H9 (cell line): ENCODE data around the gene KDR. TPM values are rescaled to one million over a fixed set of nuclear protein-coding genes. Genes with fewer than 3 reads are reported as not detected.

Source experiments
- DNase-seq: peaks from one replicate; pipeline ENCODE4 v3.0.0-alpha.2; 2017
- H2AFZ ChIP-seq: one replicate; pipeline ENCODE4 v1.6.1; 2013; ENCODE audit warnings: mild to moderate bottlenecking, low read length, control low read depth, moderate library complexity
- H2AK5ac ChIP-seq: 2 replicates; pipeline ENCODE4 v1.6.1; 2013; ENCODE audit warnings: low read length, control low read depth, mixed read lengths; ENCODE audit not compliant: insufficient read length
- H2BK120ac ChIP-seq: one replicate; pipeline ENCODE4 v1.6.1; 2013; ENCODE audit warnings: low read depth, mild to moderate bottlenecking, low read length, control low read depth, inconsistent platforms; ENCODE audit not compliant: poor library complexity, severe bottlenecking
- H2BK12ac ChIP-seq: 2 replicates; pipeline ENCODE4 v1.6.1; 2013; ENCODE audit warnings: low read length, control low read depth, mixed read lengths, low read depth; ENCODE audit not compliant: insufficient read length
- H2BK15ac ChIP-seq: 2 replicates; pipeline ENCODE4 v1.6.1; 2013; ENCODE audit warnings: low read depth, low read length, control low read depth
- H2BK20ac ChIP-seq: one replicate; pipeline ENCODE4 v1.6.1; 2013; ENCODE audit warnings: low read depth, mild to moderate bottlenecking, low read length, control low read depth, inconsistent platforms; ENCODE audit not compliant: poor library complexity, severe bottlenecking
- H2BK5ac ChIP-seq: 2 replicates; pipeline ENCODE4 v1.6.1; 2013; ENCODE audit warnings: low read length, control low read depth, mixed read lengths; ENCODE audit not compliant: insufficient read length
- H3K14ac ChIP-seq: 2 replicates; pipeline ENCODE4 v1.6.1; 2013; ENCODE audit warnings: low read length, control low read depth; ENCODE audit not compliant: insufficient read depth
- H3K18ac ChIP-seq: 2 replicates; pipeline ENCODE4 v1.6.1; 2013; ENCODE audit warnings: low read depth, mild to moderate bottlenecking, mixed read lengths, low read length, control low read depth; ENCODE audit not compliant: insufficient read length
- H3K23ac ChIP-seq: 2 replicates; pipeline ENCODE4 v1.6.1; 2013; ENCODE audit warnings: low read length, control low read depth, mixed read lengths, low read depth; ENCODE audit not compliant: insufficient read length
- H3K23me2 ChIP-seq: 2 replicates; pipeline ENCODE4 v1.6.1; 2013; ENCODE audit warnings: low read depth, mild to moderate bottlenecking, mixed read lengths, low read length, control low read depth; ENCODE audit not compliant: insufficient read length, poor library complexity, severe bottlenecking
- H3K27ac ChIP-seq: 2 replicates; pipeline ENCODE4 v1.5.1; 2013; ENCODE audit warnings: low read length, control low read depth, mixed read lengths, low read depth; ENCODE audit not compliant: insufficient read length
- H3K27me3 ChIP-seq: 2 replicates; pipeline ENCODE4 v1.6.1; 2013; ENCODE audit warnings: low read length, control low read depth, inconsistent platforms; ENCODE audit not compliant: insufficient read depth
- H3K4ac ChIP-seq: 2 replicates; pipeline ENCODE4 v1.6.1; 2013; ENCODE audit warnings: low read depth, mild to moderate bottlenecking, control low read depth, inconsistent platforms, low read length, moderate library complexity
- H3K4me1 ChIP-seq: 2 replicates; pipeline ENCODE4 v1.6.1; 2013; ENCODE audit warnings: low read length, control low read depth, inconsistent platforms; ENCODE audit not compliant: insufficient read depth
- H3K4me2 ChIP-seq: 2 replicates; pipeline ENCODE4 v1.6.1; 2013; ENCODE audit warnings: low read length, control low read depth, mixed read lengths; ENCODE audit not compliant: insufficient read length, insufficient read depth
- H3K56ac ChIP-seq: 2 replicates; pipeline ENCODE4 v1.6.1; 2013; ENCODE audit warnings: low read depth, mild to moderate bottlenecking, mixed read lengths, low read length, control low read depth; ENCODE audit not compliant: insufficient read length
- H3K79me1 ChIP-seq: 2 replicates; pipeline ENCODE4 v1.6.1; 2013; ENCODE audit warnings: low read depth, mild to moderate bottlenecking, moderate library complexity, low read length, control low read depth, inconsistent platforms; ENCODE audit not compliant: insufficient read depth, poor library complexity, severe bottlenecking
- H3K79me2 ChIP-seq: 2 replicates; pipeline ENCODE4 v1.6.1; 2013; ENCODE audit warnings: low read length, control low read depth, inconsistent platforms; ENCODE audit not compliant: insufficient read depth
- H3K9ac ChIP-seq: 2 replicates; pipeline ENCODE4 v1.6.1; 2013; ENCODE audit warnings: low read length, control low read depth, mixed read lengths; ENCODE audit not compliant: insufficient read length; ENCODE audit errors: extremely low read depth
- H3K9me3 ChIP-seq: one replicate; pipeline ENCODE4 v1.6.1; 2013; ENCODE audit warnings: low read depth, low read length, inconsistent platforms; ENCODE audit not compliant: control insufficient read depth
- H3T11ph ChIP-seq: one replicate; pipeline ENCODE4 v1.6.1; 2013; ENCODE audit warnings: mild to moderate bottlenecking, low read length, control low read depth, inconsistent platforms
- H4K20me1 ChIP-seq: one replicate; pipeline ENCODE4 v1.6.1; 2013; ENCODE audit not compliant: control insufficient read depth, insufficient read length, insufficient read depth
- H4K5ac ChIP-seq: 2 replicates; pipeline ENCODE4 v1.6.1; 2013; ENCODE audit warnings: low read depth, mild to moderate bottlenecking, mixed read lengths, low read length, control low read depth; ENCODE audit not compliant: insufficient read length
- H4K8ac ChIP-seq: replicated peaks from 2 replicates; pipeline ENCODE4 v1.6.1; 2013; ENCODE audit warnings: low read length, control low read depth, mixed read lengths, low read depth; ENCODE audit not compliant: insufficient read length
- H4K91ac ChIP-seq: 2 replicates; pipeline ENCODE4 v1.6.1; 2013; ENCODE audit warnings: low read depth, mild to moderate bottlenecking, moderate library complexity, mixed read lengths, low read length, control low read depth; ENCODE audit not compliant: insufficient read length
- H3K27ac Mint-ChIP-seq, 3 experiments: 2 replicates in 2 of 3; 3 replicates in 1 of 3; pipeline ENCODE4 v1.8.0; 2020 to 2021; ENCODE audit warnings: mixed read lengths in 3 of 3, mild to moderate bottlenecking in 1 of 3, moderate library complexity in 1 of 3
- H3K27me3 Mint-ChIP-seq: 2 replicates; pipeline ENCODE4 v1.8.0; 2021; ENCODE audit warnings: low read depth, mild to moderate bottlenecking, moderate library complexity, mixed read lengths
- H3K36me3 Mint-ChIP-seq, 3 experiments: 2 replicates in 2 of 3; 3 replicates in 1 of 3; pipeline ENCODE4 v1.8.0; 2020 to 2021; ENCODE audit warnings: low read depth in 3 of 3, mixed read lengths in 3 of 3; ENCODE audit not compliant: insufficient read depth in 1 of 3
- H3K4me1 Mint-ChIP-seq, 2 experiments: 2 replicates each; pipeline ENCODE4 v1.8.0; 2020; ENCODE audit warnings: mixed read lengths in 2 of 2
- H3K4me3 Mint-ChIP-seq, 2 experiments: 2 replicates in 1 of 2; 3 replicates in 1 of 2; pipeline ENCODE4 v1.8.0; 2020 to 2021; ENCODE audit warnings: mild to moderate bottlenecking in 2 of 2, mixed read lengths in 2 of 2, moderate library complexity in 1 of 2
- H3K9me3 Mint-ChIP-seq, 2 experiments: 2 replicates in 1 of 2; 3 replicates in 1 of 2; pipeline ENCODE4 v1.8.0; 2020; ENCODE audit warnings: mild to moderate bottlenecking in 2 of 2, mixed read lengths in 2 of 2, moderate library complexity in 1 of 2
- CTCF ChIP-seq: fragments of 200-600 bp; sonication (generic); conservative IDR thresholded peaks from 3 replicates; pipeline ENCODE4 v1.8.0; 2021; ENCODE audit warnings: antibody characterized with exemption, mild to moderate bottlenecking
- WGBS: extraction: QIAGEN DNeasy Blood & Tissue Kit; methylation state at CpG from one replicate; pipeline ENCODE4 v1.1.7; 2013; ENCODE audit warnings: missing lambda C conversion rate, low lambda C conversion rate, mixed read lengths; ENCODE audit not compliant: insufficient read length; ENCODE audit errors: extremely low coverage; 5-methylcytosine and 5-hydroxymethylcytosine counted together
- total RNA-seq: library from RNA; stranded (reverse); gene quantifications from 2 replicates; pipeline ENCODE4 v1.2.1, GENCODE V29; 2021

KDR gene
- total RNA-seq, 1 experiment from 2014 or later = 51.4 TPM

- no peaks in the 10 kb centered on the region for H3K27me3 Mint-ChIP-seq
- Histone ChIP-seq H2BK5ac (no peak overlapping the region), H3K79me2 (no peaks in the 10 kb centered on the region), H2BK12ac (no peak overlapping the region), H2BK120ac (no peak overlapping the region), H3K79me1 (no peaks in the 10 kb centered on the region), H2BK20ac (no peak overlapping the region), H4K91ac (no peak overlapping the region), H3K14ac (no peak overlapping the region), H3K56ac (no peak overlapping the region), H2BK15ac (no peak overlapping the region), H3K23ac (no peak overlapping the region), H3K4me2 (no peak overlapping the region), H4K5ac (no peak overlapping the region), H3T11ph (no peak overlapping the region), H3K23me2 (no peaks in the 10 kb centered on the region), H3K9me3 (no peaks in the 10 kb centered on the region), H3K18ac (no peak overlapping the region), H3K9ac (no peak overlapping the region), H3K27ac (no peak overlapping the region), H2AK5ac (no peak overlapping the region), H3K4ac (no peak overlapping the region), H4K20me1 (no peaks in the 10 kb centered on the region), H2AFZ (no peak overlapping the region), H3K4me1 (no peaks in the 10 kb centered on the region), H4K8ac (no peak overlapping the region), H3K27me3 (no peaks in the 10 kb centered on the region)
- WGBS = no CpG with 5 or more reads among the region's 1 CpG
- no peak for TF ChIP-seq CTCF
- no peak for DNase-seq
- H3K9me3 Mint-ChIP-seq = no peaks in the 10 kb centered on the region
- no peak overlapping the region for H3K27ac Mint-ChIP-seq
- peaks cover 28 to 39% of the 10 kb centered on the region in 2 experiments for H3K4me1 Mint-ChIP-seq
- no peaks in the 10 kb centered on the region for H3K36me3 Mint-ChIP-seq
- H3K4me3 Mint-ChIP-seq = no peak overlapping the region
Measured at GRCh38 chr4:55032788-55033187, 92.6 kb downstream of the KDR start.
